NT2/D1 (cell line): ENCODE results near the gene PRKG1.

Experiments
- DNase-seq: peaks from one replicate; pipeline ENCODE4 v3.0.0-alpha.2; 2011; ENCODE audit warnings: low read depth, low spot score
- H3K27me3 ChIP-seq: 2 replicates; pipeline ENCODE4 v1.6.0; 2011; ENCODE audit warnings: mild to moderate bottlenecking; ENCODE audit not compliant: insufficient read length, insufficient read depth
- H3K36me3 ChIP-seq: 2 replicates; pipeline ENCODE4 v1.6.1; 2011; ENCODE audit warnings: mild to moderate bottlenecking, low read length, mixed read lengths; ENCODE audit not compliant: insufficient read depth, insufficient read length
- H3K4me1 ChIP-seq: 2 replicates; pipeline ENCODE4 v1.5.1; 2011; ENCODE audit not compliant: insufficient read depth, insufficient read length
- H3K4me3 ChIP-seq: 2 replicates; pipeline ENCODE4 v1.5.1; 2011; ENCODE audit warnings: low read depth; ENCODE audit not compliant: insufficient read length
- H3K9ac ChIP-seq: 2 replicates; pipeline ENCODE4 v1.6.0; 2011; ENCODE audit warnings: low read depth; ENCODE audit not compliant: insufficient read length
- H3K9me3 ChIP-seq: 2 replicates; pipeline ENCODE4 v1.5.1; 2011; ENCODE audit warnings: mild to moderate bottlenecking, low read length; ENCODE audit not compliant: insufficient read depth
- SUZ12 ChIP-seq: IDR thresholded peaks from 2 replicates; pipeline ENCODE4 v1.6.1; 2011; ENCODE audit not compliant: insufficient read length, insufficient read depth; ENCODE audit errors: extremely low read depth
- YY1 ChIP-seq: IDR thresholded peaks from 2 replicates; pipeline ENCODE4 v1.6.1; 2011; ENCODE audit not compliant: insufficient read length, insufficient read depth
- ZNF274 ChIP-seq: IDR thresholded peaks from 2 replicates; pipeline ENCODE4 v1.6.1; 2011; ENCODE audit warnings: mild to moderate bottlenecking, low read depth, low read length

Gene PRKG1

DNA sequence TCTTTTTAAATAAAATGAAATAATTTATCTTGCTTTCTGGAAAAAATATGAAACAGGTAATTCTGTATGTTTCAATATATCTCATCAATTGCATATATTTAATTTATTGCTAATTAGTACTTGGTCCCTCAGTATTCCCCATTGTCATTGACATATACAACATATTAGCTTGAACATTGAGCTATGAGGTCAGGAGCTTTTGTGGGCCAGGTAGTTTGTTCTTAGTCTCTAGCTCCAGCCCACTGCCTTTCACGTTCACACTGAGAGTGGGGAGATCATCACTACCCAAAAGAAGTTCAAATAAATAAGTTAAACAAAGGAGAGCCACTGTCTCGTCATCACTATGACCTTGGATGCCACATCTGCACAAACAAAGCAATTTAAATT lies 1185.1 kb downstream of the PRKG1 start:
- DNase-seq = no peak
- Histone ChIP-seq H3K36me3 (no peaks in the 10 kb centered on the region), H3K27me3 (no peaks in the 10 kb centered on the region), H3K4me3 (no peak overlapping the region), H3K9me3 (no peaks in the 10 kb centered on the region), H3K9ac (no peak overlapping the region), H3K4me1 (no peaks in the 10 kb centered on the region)
- TF ChIP-seq ZNF274 (no peak), SUZ12 (no peak), YY1 (no peak)

DNA sequence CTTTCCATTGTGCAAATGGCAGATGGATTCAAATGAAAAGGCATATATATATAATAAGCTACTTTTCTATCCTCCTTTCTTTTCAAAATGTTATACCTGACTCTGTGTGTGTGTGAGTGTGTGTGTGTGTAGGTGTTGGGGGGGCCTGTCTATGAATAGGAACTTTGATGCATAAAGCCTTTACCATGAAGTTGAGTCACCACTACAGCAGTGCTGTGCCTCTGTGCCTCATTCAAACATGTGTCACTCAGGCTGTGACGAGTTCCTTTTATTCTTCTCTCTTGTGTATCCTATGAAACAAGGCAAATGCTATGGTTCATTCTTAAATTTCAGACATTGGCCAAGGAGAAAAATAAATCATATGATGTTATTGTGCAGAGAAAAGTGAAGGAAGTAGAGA lies 1187.1 kb downstream of the PRKG1 start:
- DNase-seq = no peak
- Histone ChIP-seq H3K27me3 (no peaks in the 10 kb centered on the region), H3K9ac (no peak overlapping the region), H3K9me3 (no peaks in the 10 kb centered on the region), H3K4me3 (no peak overlapping the region), H3K4me1 (no peaks in the 10 kb centered on the region), H3K36me3 (no peaks in the 10 kb centered on the region)
- TF ChIP-seq SUZ12 (no peak), ZNF274 (no peak)

DNA sequence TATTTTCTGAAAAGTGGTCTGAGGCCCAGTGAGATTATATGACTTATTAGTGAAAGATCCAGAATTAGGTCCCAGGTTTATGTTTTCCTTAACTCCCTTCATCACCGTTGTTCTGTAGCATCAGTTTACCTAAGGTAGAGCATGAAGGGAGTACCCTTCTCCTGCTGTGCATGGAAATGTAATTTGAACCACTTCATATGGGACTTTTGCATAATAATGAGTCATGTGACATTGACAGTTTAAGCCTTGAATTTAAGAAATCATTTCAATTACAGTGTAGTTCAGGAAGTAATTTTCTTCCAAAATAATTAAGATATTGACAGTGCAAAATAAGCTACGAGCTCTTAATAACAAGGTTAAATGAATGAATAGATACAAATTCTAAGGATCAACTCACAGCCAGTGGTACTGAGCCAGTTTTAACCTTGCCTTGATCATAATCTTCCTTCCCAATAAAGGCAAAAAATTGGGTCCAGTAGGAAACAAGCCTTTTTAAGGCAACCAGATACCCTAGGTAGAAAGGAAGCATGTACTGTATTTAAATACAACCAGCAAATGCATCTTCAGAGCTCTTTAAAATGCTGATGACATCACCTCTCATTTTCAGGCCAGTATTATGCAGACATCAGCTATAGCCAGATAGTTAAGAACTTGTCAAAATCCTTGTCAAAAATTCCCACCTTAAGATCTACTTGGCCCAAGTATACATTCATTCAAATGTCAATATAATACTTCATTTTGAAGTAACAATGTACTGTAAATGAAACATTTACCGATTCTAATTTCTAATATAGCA lies 1191.0 kb downstream of the PRKG1 start:
- Histone ChIP-seq H3K36me3 (no peaks in the 10 kb centered on the region), H3K4me1 (no peaks in the 10 kb centered on the region), H3K27me3 (no peaks in the 10 kb centered on the region), H3K9ac (no peak overlapping the region), H3K9me3 (no peaks in the 10 kb centered on the region), H3K4me3 (no peak overlapping the region)
- no peak for TF ChIP-seq ZNF274
- TF ChIP-seq YY1 = no peak
- TF ChIP-seq SUZ12 = no peak
- no peak for DNase-seq

DNA sequence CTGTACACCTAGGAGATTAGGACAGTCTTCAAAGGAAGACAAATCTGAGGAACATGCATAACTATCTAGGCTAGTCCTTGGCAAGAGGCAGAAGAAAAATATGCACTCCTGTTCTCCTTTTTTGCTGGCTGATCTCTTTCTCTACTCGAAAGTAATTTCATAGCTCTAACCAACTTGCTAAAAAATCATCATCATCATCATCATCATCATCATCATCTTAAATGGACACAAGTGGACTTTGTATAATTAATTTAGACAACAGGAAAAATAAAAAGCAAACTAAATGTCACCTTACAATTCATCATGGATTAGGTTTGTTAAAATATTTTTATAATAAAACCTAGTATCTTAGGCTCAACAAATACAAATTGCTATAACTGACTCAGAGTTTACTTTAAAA lies 1192.6 kb downstream of the PRKG1 start:
- no peak overlapping the region for H3K9ac ChIP-seq
- no peaks in the 10 kb centered on the region for H3K27me3 ChIP-seq
- TF ChIP-seq ZNF274 (no peak), SUZ12 (no peak), YY1 (no peak)
- no peaks in the 10 kb centered on the region for H3K36me3 ChIP-seq
- no peaks in the 10 kb centered on the region for H3K9me3 ChIP-seq
- no peak overlapping the region for H3K4me3 ChIP-seq
- no peak for DNase-seq
- H3K4me1 ChIP-seq = no peaks in the 10 kb centered on the region

DNA sequence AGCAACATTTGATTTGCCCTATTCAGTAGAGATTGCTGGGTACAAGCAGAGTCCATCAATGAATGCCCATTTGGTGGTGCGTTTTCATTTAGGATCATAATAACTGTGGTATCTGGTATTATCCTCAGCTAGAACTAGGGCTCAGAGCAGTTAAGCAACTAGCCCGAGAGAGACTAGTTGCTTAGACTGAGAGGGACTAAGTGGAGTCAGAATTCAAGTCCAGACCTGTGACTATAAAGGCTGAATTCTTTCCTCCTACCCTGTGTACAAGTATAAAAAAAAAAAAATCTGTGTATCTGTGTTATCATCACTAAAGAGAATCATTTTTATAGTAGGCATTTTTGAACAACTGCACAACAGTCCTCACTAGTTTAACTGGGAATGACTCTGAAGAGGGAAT lies 1194.5 kb downstream of the PRKG1 start:
- Histone ChIP-seq H3K9ac (no peak overlapping the region), H3K27me3 (no peaks in the 10 kb centered on the region), H3K4me3 (no peak overlapping the region), H3K4me1 (no peaks in the 10 kb centered on the region), H3K36me3 (no peaks in the 10 kb centered on the region), H3K9me3 (no peaks in the 10 kb centered on the region)
- no peak for DNase-seq
- TF ChIP-seq SUZ12 (no peak), ZNF274 (no peak), YY1 (no peak)

DNA sequence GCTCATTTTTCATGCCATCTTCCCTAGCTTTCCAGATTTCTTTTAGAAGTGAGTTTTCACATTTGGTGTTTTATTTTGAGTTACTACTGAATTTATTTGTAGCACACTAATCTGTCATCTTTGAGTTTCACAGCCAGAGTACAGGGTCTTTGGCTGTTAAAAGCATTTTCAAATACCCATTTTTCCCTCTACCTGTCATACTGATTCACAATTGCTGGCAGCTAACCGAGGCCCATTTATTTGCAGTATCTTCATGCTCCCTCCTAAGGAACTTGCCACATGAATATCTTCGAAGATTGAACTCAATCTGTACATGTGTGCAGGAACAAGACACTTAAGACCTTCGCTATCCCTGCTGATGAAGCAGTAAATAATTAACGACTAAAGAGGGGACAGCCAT lies 1194.9 kb downstream of the PRKG1 start:
- no peaks in the 10 kb centered on the region for H3K4me1 ChIP-seq
- H3K4me3 ChIP-seq = no peak overlapping the region
- no peaks in the 10 kb centered on the region for H3K36me3 ChIP-seq
- no peaks in the 10 kb centered on the region for H3K27me3 ChIP-seq
- no peak for TF ChIP-seq YY1
- no peak for TF ChIP-seq ZNF274
- TF ChIP-seq SUZ12 = no peak
- H3K9ac ChIP-seq = no peak overlapping the region
- no peak for DNase-seq
- H3K9me3 ChIP-seq = no peaks in the 10 kb centered on the region

DNA sequence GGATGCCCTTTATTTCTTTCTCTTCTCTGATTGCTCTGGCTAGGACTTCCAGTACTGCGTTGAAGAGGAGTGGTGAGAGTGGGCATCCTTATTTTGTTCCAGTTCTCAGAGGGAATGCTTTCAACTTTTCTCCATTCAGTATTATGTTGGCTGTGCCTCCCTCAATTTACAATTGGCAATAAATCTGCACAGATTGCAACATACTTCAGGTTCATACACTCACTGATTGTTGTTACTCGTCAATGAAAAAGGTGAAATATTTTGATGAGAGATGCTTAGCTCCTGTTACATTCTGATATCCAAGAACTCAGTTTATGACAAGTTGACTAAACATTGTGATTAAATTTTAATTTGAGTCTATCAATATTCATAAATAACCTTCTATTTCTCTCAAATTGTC lies 1201.9 kb downstream of the PRKG1 start:
- DNase-seq = no peak
- TF ChIP-seq SUZ12 (no peak), YY1 (no peak), ZNF274 (no peak)
- no peaks in the 10 kb centered on the region for H3K36me3 ChIP-seq
- H3K4me3 ChIP-seq = no peak overlapping the region
- H3K9ac ChIP-seq = no peak overlapping the region
- no peaks in the 10 kb centered on the region for H3K9me3 ChIP-seq
- no peaks in the 10 kb centered on the region for H3K4me1 ChIP-seq
- H3K27me3 ChIP-seq = no peaks in the 10 kb centered on the region

DNA sequence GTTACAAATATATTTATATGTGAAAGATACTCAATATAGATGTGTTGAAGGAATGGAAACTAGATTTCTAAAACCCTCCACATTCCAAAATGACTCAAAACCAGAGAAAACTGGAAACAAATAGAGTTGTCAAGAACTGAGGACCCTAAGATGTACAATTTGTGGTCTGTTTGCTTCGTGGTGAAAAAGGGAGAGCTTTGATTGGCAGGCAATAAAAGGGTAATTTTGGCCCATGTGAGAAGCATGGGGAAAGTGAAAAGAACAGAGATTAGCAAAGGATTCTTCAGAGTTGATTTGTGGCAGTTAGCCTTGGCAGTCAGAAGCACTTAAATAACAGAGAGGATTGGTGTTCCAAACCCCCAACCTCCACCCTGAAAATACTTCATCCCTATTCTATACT lies 1202.7 kb downstream of the PRKG1 start:
- Histone ChIP-seq H3K9me3 (no peaks in the 10 kb centered on the region), H3K36me3 (no peaks in the 10 kb centered on the region), H3K4me1 (no peaks in the 10 kb centered on the region), H3K27me3 (no peaks in the 10 kb centered on the region), H3K4me3 (no peak overlapping the region), H3K9ac (no peak overlapping the region)
- no peak for DNase-seq
- TF ChIP-seq SUZ12 (no peak), YY1 (no peak), ZNF274 (no peak)
